Right cardiac atrium (tissue), 5 donors: ENCODE results near the gene A2M. TPM values are rescaled to one million over a fixed set of nuclear protein-coding genes. Genes with fewer than 3 reads are reported as not detected.
"Not testable (repeated sequence)": the region's sequence is repeated elsewhere in the genome, so short reads cannot be mapped to it uniquely, and the experiment has no call there.

Experiments used
- ATAC-seq, 2 donors: fragments of 200-7000 bp; cut with Tn5 transposase; one replicate each; pipeline versions ENCODE4 v1.8.0 to v1.9.1; 2020; ENCODE audit warnings: moderate library complexity in 2 of 2, mild to moderate bottlenecking in 1 of 2
- DNase-seq, 3 donors: peaks; one replicate each; pipeline ENCODE4 v3.0.0-alpha.2; 2020
- H3K27ac ChIP-seq: one replicate; pipeline ENCODE4 v1.5.1; 2013; ENCODE audit warnings: mild to moderate bottlenecking, low read length, control low read depth, moderate library complexity
- H3K27me3 ChIP-seq: one replicate; pipeline ENCODE4 v1.6.1; 2013; ENCODE audit not compliant: control insufficient read depth, insufficient read depth
- H3K4me1 ChIP-seq: one replicate; pipeline ENCODE4 v1.6.1; 2013; ENCODE audit warnings: low read length; ENCODE audit not compliant: control insufficient read depth, insufficient read depth
- H3K4me3 ChIP-seq: one replicate; pipeline ENCODE4 v1.5.1; 2013; ENCODE audit warnings: low read length, control low read depth
- H3K9me3 ChIP-seq: one replicate; pipeline ENCODE4 v1.6.1; 2013; ENCODE audit warnings: low read length; ENCODE audit not compliant: control insufficient read depth
- WGBS: extraction: QIAGEN DNeasy Blood & Tissue Kit; methylation state at CpG from one replicate; pipeline ENCODE4 v1.1.7; 2013; 5-methylcytosine and 5-hydroxymethylcytosine counted together
- intact Hi-C, 4 donors: fragments of 100-400 bp; cut with DNase I; formaldehyde crosslinking; loops; one replicate each; pipeline versions ENCODE4 v1.11.0 to v1.14.0; 2022 to 2023
- long read RNA-seq, 4 donors: library from polyadenylated mRNA; unstranded; transcript quantifications; one replicate each; pipeline ENCODE4 v2.0.0, GENCODE V29; 2020 to 2021
- polyA plus RNA-seq: library from polyadenylated mRNA; stranded (reverse); fragments of 200-250 nt; gene quantifications from one replicate; pipeline ENCODE4 v1.2.3, GENCODE V29; 2013
- total RNA-seq, 4 donors: library from RNA; stranded (reverse); fragmentation: NEBNext Ultra II Directional; extraction: Animal tissue kit (Norgen Biotek cat#: 25700); gene quantifications; one replicate each; pipeline ENCODE4 v1.2.1, GENCODE V29; 2021
- donor health status: healthy with polysubstance abuse.
- donor health status: DM: no; HTN: yes; CAD: no.
- donor health status: DM: no; HTN: no; CAD: no.
- donor health status: DM: no; HTN: yes; CAD: no; lungs with severe emphysema.
- donor health status: DM: yes; HTN: yes; CAD: no.

The A2M gene
- 100 to 1,000 TPM; 422 to 604 (median 514) TPM for total RNA-seq
- polyA plus RNA-seq: 165 TPM
- long read RNA-seq, donor 1, full-length matches to known transcripts: 492 of 850 reads
- long read RNA-seq, donor 1, partial matches to known transcripts: 334 of 850 reads
- long read RNA-seq, donor 1, other reads (novel, unspliced or antisense): 24 of 850 reads
- long read RNA-seq, donor 2, full-length matches to known transcripts: 296 of 428 reads
- long read RNA-seq, donor 2, partial matches to known transcripts: 114 of 428 reads
- long read RNA-seq, donor 2, other reads (novel, unspliced or antisense): 18 of 428 reads
- long read RNA-seq, donor 3, full-length matches to known transcripts: 1,400 of 2,184 reads
- long read RNA-seq, donor 3, partial matches to known transcripts: 659 of 2,184 reads
- long read RNA-seq, donor 3, other reads (novel, unspliced or antisense): 125 of 2,184 reads
- long read RNA-seq, donor 4, full-length matches to known transcripts: 349 of 510 reads
- long read RNA-seq, donor 4, partial matches to known transcripts: 123 of 510 reads
- long read RNA-seq, donor 4, other reads (novel, unspliced or antisense): 38 of 510 reads

GRCh38 chr12:9115731-9116559 is at the start of gene A2M:
A2M (minus strand) TSS chr12:9115919; CDS start chr12:9115849, 70 bp downstream.
- H3K4me3 ChIP-seq: peak within 1 kb of the TSS; percentile 98
- 19% methylated on average over 9 of the region's 9 CpGs for WGBS
- H3K4me1 ChIP-seq: peaks cover 5% of the 10 kb centered on the region
- intact Hi-C loops: loop anchor here in 2 of 4 donors (5.0 to 10.0 kb wide), 2 partner anchors 46 to 51 kb away; no protein-coding TSS in a partner anchor
- no peaks in the 10 kb centered on the region for H3K27me3 ChIP-seq
- H3K27ac ChIP-seq: peak within 1 kb of the TSS; percentile 99
- no peaks in the 10 kb centered on the region for H3K9me3 ChIP-seq
- ATAC-seq: peak; percentile 91 to 94
- DNase-seq: no peak

- no peaks in the 10 kb centered on the region for H3K27me3 ChIP-seq
- ATAC-seq (peak; percentile 67 to 82), DNase-seq (no peak)
- intact Hi-C loops: loop anchor here in 1 of 4 donors (5.0 kb wide), 1 partner anchor 46 kb away; the partner anchor contains the start of gene A2M
- H3K27ac ChIP-seq: no peak overlapping the region
- no peak overlapping the region for H3K4me3 ChIP-seq
- no peaks in the 10 kb centered on the region for H3K4me1 ChIP-seq
- H3K9me3 ChIP-seq: no peaks in the 10 kb centered on the region
- WGBS: 53% methylated on average over 5 of the region's 5 CpGs
Measured at GRCh38 chr12:9163392-9163791, 47.7 kb upstream of the A2M start.

GRCh38 chr12:9156119-9156518 is 40.4 kb upstream of the A2M start:
- Histone ChIP-seq H3K4me1 (no peaks in the 10 kb centered on the region), H3K4me3 (no peak overlapping the region), H3K27ac (no peak overlapping the region), H3K27me3 (no peaks in the 10 kb centered on the region), H3K9me3 (no peaks in the 10 kb centered on the region)
- intact Hi-C loops: no loop called here
- ATAC-seq: no peak
- DNase-seq: no peak
- WGBS: 89% methylated on average over 4 of the region's 4 CpGs

DNA sequence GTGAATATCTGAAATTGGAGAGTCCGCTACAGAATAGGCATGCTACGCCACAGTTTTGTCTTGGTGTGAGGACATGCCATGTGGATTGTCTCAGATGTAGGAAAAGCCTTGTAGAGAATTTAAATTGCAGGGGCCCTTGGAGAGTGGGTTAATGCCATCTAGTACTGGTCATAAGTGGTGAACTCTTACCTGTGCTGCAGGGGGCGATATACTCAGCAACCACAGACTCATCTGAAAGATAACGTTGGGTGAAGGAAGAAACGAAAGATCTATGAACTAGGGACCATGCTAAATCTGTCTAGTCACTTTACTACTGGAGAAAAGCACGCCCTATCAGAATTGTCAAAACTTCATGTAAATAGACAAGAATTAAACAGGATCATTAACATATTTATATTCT is 33.7 kb upstream of the A2M start:
- 76% methylated on average over 6 of the region's 6 CpGs for WGBS
- DNase-seq (no peak), ATAC-seq (no peak)
- Histone ChIP-seq H3K4me3 (no peak overlapping the region), H3K4me1 (no peaks in the 10 kb centered on the region), H3K27ac (no peak overlapping the region), H3K9me3 (no peaks in the 10 kb centered on the region), H3K27me3 (no peaks in the 10 kb centered on the region)
- intact Hi-C loops: no loop called here

GRCh38 chr12:9148926-9149325 is 33.2 kb upstream of the A2M start:
- H3K27me3 ChIP-seq: no peaks in the 10 kb centered on the region
- no peak overlapping the region for H3K4me3 ChIP-seq
- no peak for ATAC-seq
- no peak overlapping the region for H3K27ac ChIP-seq
- intact Hi-C loops: no loop called here
- DNase-seq: no peak
- H3K4me1 ChIP-seq: no peaks in the 10 kb centered on the region
- 74% methylated on average over 2 of the region's 2 CpGs for WGBS
- H3K9me3 ChIP-seq: no peaks in the 10 kb centered on the region

DNA sequence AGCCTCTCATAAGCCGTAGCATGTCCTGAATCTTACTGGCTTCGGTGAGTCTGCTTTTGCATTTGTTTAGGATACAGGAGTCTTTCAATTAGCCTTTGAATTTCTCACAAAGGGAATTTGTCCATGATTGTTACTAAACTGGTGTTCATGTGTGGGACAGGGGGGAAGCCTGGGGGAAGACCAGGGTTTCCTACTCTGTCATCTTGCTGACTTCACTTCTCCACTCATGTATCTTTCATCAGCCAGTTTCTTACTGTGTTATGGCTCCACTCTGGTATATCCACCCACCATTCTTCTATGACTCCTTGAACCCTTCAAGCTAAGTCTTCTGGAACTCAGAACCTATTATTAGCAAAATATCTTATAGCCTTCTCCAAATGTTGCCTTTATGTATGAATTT is 31.7 kb upstream of the A2M start:
- Histone ChIP-seq H3K4me3 (no peak overlapping the region), H3K9me3 (peaks cover 3% of the 10 kb centered on the region), H3K27ac (no peak overlapping the region), H3K4me1 (no peaks in the 10 kb centered on the region), H3K27me3 (no peaks in the 10 kb centered on the region)
- DNase-seq: no peak
- intact Hi-C loops: no loop called here
- no peak for ATAC-seq
- WGBS: 90% methylated on average over 2 of the region's 2 CpGs

- Histone ChIP-seq H3K4me1 (no peaks in the 10 kb centered on the region), H3K4me3 (no peak overlapping the region), H3K27ac (no peak overlapping the region), H3K27me3 (no peaks in the 10 kb centered on the region), H3K9me3 (peaks cover 3% of the 10 kb centered on the region)
- ATAC-seq: no peak
- no peak for DNase-seq
- intact Hi-C loops: no loop called here
- WGBS: 41% methylated on average over 4 of the region's 4 CpGs
Measured at GRCh38 chr12:9144730-9145106, 29.0 kb upstream of the A2M start.

DNA sequence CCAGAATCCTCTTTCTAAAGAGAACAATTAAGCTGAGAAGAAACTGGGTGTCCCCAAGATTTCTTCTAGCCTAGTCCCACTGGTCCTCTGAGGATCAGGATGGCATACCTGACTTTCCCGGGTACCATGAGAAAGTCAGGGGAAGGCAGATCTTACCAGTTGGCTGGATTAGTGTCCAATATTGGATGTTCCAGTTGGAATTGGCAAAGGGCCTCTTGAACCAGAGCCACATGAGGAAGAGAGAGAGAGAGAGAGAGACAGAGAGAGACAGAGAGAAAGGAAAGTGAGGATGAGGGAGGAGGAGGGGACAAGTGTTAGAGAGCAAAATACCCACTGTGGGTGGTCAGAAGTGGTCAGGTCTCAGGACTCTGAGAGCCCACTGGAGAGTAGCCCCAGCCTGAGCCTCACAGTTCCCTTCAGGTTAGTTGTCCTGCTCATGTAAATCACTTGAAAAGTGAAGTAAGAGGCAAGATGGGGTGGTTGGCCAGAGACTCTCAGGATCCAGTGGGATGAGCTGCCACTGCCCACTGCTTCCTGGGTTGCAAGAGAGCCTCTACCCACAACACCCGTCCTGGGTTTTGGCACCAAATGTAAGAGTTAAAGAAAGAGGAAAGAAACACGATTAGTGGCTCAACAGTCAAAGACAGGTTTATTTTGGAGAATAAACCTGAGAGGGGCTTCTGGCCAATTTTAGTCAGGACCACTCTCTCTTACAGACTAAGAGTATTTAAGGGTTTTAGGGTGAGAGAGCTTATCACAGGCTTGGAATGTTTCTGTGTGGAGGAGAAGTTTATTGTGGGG is 28.4 kb upstream of the A2M start:
- Histone ChIP-seq H3K27me3 (no peaks in the 10 kb centered on the region), H3K27ac (no peak overlapping the region), H3K4me1 (no peaks in the 10 kb centered on the region), H3K4me3 (no peak overlapping the region), H3K9me3 (peaks cover 3% of the 10 kb centered on the region)
- WGBS: 89% methylated on average over 3 of the region's 3 CpGs
- no peak for DNase-seq
- no peak for ATAC-seq
- intact Hi-C loops: no loop called here

- Histone ChIP-seq H3K27me3 (no peaks in the 10 kb centered on the region), H3K27ac (no peak overlapping the region), H3K4me1 (no peaks in the 10 kb centered on the region), H3K9me3 (peaks cover 3% of the 10 kb centered on the region), H3K4me3 (no peak overlapping the region)
- intact Hi-C loops: no loop called here
- DNase-seq: no peak
- no peak for ATAC-seq
- 76% methylated on average over 2 of the region's 2 CpGs for WGBS
Measured at GRCh38 chr12:9143137-9143536, 27.4 kb upstream of the A2M start.

GRCh38 chr12:9139588-9140290 is 24.0 kb upstream of the A2M start:
- H3K27ac ChIP-seq, H3K27me3 ChIP-seq, H3K4me1 ChIP-seq, DNase-seq, intact Hi-C loops, H3K9me3 ChIP-seq, ATAC-seq, H3K4me3 ChIP-seq: not testable (repeated sequence)
- 47% methylated on average over 2 of the region's 2 CpGs for WGBS
